HepG2 (cell line): ENCODE measurements around the gene PIP4K2B. TPM values are rescaled to one million over a fixed set of nuclear protein-coding genes. Genes with fewer than 3 reads are reported as not detected.

Experiments
- ARNTL ChIP-seq: sonication (generic); formaldehyde crosslinking; IDR thresholded peaks from 2 replicates; pipeline ENCODE4 v1.4.0; 2020; ENCODE audit warnings: mild to moderate bottlenecking, missing genetic modification reagents
- ATF1 ChIP-seq: IDR thresholded peaks from 2 replicates; pipeline ENCODE4 v1.6.1; 2016; ENCODE audit warnings: mild to moderate bottlenecking, control low read depth
- EZH2 ChIP-seq: conservative IDR thresholded peaks from 2 replicates; pipeline ENCODE4 v1.6.1; 2012; ENCODE audit warnings: mild to moderate bottlenecking, low read depth, low read length, moderate library complexity
- FIP1L1 ChIP-seq: fragments of 200-400 bp; formaldehyde crosslinking; IDR thresholded peaks from 2 replicates; pipeline ENCODE4 v1.6.1; 2018; ENCODE audit warnings: low read depth, mild to moderate bottlenecking, low read length, moderate library complexity, borderline replicate concordance; ENCODE audit not compliant: insufficient read depth
- GABPB1 ChIP-seq: IDR thresholded peaks from 2 replicates; pipeline ENCODE4 v1.6.1; 2016; ENCODE audit warnings: mild to moderate bottlenecking, missing genetic modification reagents, moderate library complexity, missing compliant biosample characterization
- HOXA5 ChIP-seq: sonication (generic); formaldehyde crosslinking; IDR thresholded peaks from 2 replicates; pipeline ENCODE4 v1.4.0; 2020; ENCODE audit warnings: missing genetic modification reagents
- KLF9 ChIP-seq: IDR thresholded peaks from 2 replicates; pipeline ENCODE4 v1.6.1; 2016; ENCODE audit warnings: low read depth
- MLLT10 ChIP-seq: sonication (generic); formaldehyde crosslinking; IDR thresholded peaks from 2 replicates; pipeline ENCODE4 v1.4.0; 2020; ENCODE audit warnings: missing genetic modification reagents
- MXD4 ChIP-seq: IDR thresholded peaks from 2 replicates; pipeline ENCODE4 v1.6.1; 2016; ENCODE audit warnings: mild to moderate bottlenecking, missing biosample characterization, missing genetic modification reagents
- MZF1 ChIP-seq: sonication (generic); formaldehyde crosslinking; IDR thresholded peaks from 2 replicates; pipeline ENCODE4 v1.8.1; 2023; ENCODE audit warnings: mild to moderate bottlenecking, missing genetic modification reagents, borderline replicate concordance
- NR3C1 ChIP-seq: sonication (generic); formaldehyde crosslinking; IDR thresholded peaks from 2 replicates; pipeline ENCODE4 v1.4.0; 2020; ENCODE audit warnings: missing genetic modification reagents
- PHF20 ChIP-seq: sonication (generic); formaldehyde crosslinking; IDR thresholded peaks from 2 replicates; pipeline ENCODE4 v1.5.0; 2020; ENCODE audit warnings: mild to moderate bottlenecking, missing genetic modification reagents
- PITX1 ChIP-seq: sonication (generic); formaldehyde crosslinking; IDR thresholded peaks from 2 replicates; pipeline ENCODE4 v1.5.1; 2020; ENCODE audit warnings: mild to moderate bottlenecking, missing genetic modification reagents
- ZBTB38 ChIP-seq: sonication (generic); formaldehyde crosslinking; IDR thresholded peaks from 2 replicates; pipeline ENCODE4 v1.5.1; 2020; ENCODE audit warnings: mild to moderate bottlenecking, missing genetic modification reagents
- ZMYM4 ChIP-seq: sonication (generic); formaldehyde crosslinking; IDR thresholded peaks from 2 replicates; pipeline ENCODE4 v1.8.1; 2023; ENCODE audit warnings: mild to moderate bottlenecking, missing genetic modification reagents
- ZNF337 ChIP-seq: sonication (generic); formaldehyde crosslinking; IDR thresholded peaks from 2 replicates; pipeline ENCODE4 v1.5.1; 2020; ENCODE audit warnings: missing genetic modification reagents, low read depth, mild to moderate bottlenecking, borderline replicate concordance
- ZNF557 ChIP-seq: sonication (generic); formaldehyde crosslinking; IDR thresholded peaks from 2 replicates; pipeline ENCODE4 v1.4.0; 2020; ENCODE audit warnings: missing genetic modification reagents
- ZNF567 ChIP-seq: sonication (generic); formaldehyde crosslinking; IDR thresholded peaks from 2 replicates; pipeline ENCODE4 v1.8.1; 2023; ENCODE audit warnings: mild to moderate bottlenecking, missing genetic modification reagents, borderline replicate concordance
- ZSCAN22 ChIP-seq: sonication (generic); formaldehyde crosslinking; IDR thresholded peaks from 2 replicates; pipeline ENCODE4 v1.4.0; 2020; ENCODE audit warnings: mild to moderate bottlenecking, missing genetic modification reagents
- polyA plus RNA-seq, 8 experiments: library from polyadenylated mRNA; depleted of rRNA in 3 of 8; stranded (reverse) in 7 of 8; unstranded in 1 of 8; fragments of >200 nt; fragmentation: Illumina TruSeq in 4 of 8; extraction: Trizol in 4 of 8; gene quantifications; 2 replicates each; pipeline versions ENCODE4 v1.2.1 to v1.2.3, GENCODE V29; 2011 to 2016; ENCODE audit warnings: low read depth in 4 of 8, missing spikeins in 1 of 8, mixed read lengths in 1 of 8; ENCODE audit not compliant: insufficient read depth in 1 of 8
- total RNA-seq, 5 experiments: library from RNA; depleted of rRNA; stranded (reverse); fragments of >200 nt; fragmentation: Illumina TruSeq; extraction: Trizol; gene quantifications; 2 replicates each; pipeline ENCODE4 v1.2.3, GENCODE V29; 2016; ENCODE audit warnings: low read depth in 1 of 5
- TF ChIP-seq, protein P1 (sequence below), 2 experiments: fragments of 450-650 bp in 1 of 2; sonication (generic) in 1 of 2; formaldehyde crosslinking; IDR thresholded peaks; 2 replicates each; pipeline versions ENCODE4 v1.5.0 to v1.8.0; 2020 to 2022; ENCODE audit warnings: mild to moderate bottlenecking in 1 of 2, missing genetic modification reagents in 1 of 2
- TF ChIP-seq, protein P2 (sequence below): sonication (generic); formaldehyde crosslinking; IDR thresholded peaks from 2 replicates; pipeline ENCODE4 v1.4.0; 2020; ENCODE audit warnings: missing genetic modification reagents, mild to moderate bottlenecking, borderline replicate concordance
- TF ChIP-seq, protein P3 (sequence below): sonication (generic); formaldehyde crosslinking; IDR thresholded peaks from 2 replicates; pipeline ENCODE4 v1.8.0; 2023; ENCODE audit warnings: mild to moderate bottlenecking, missing genetic modification reagents
- TF ChIP-seq, protein P4 (sequence below): sonication (generic); formaldehyde crosslinking; IDR thresholded peaks from 2 replicates; pipeline ENCODE4 v1.8.0; 2022; ENCODE audit warnings: mild to moderate bottlenecking, missing genetic modification reagents, borderline replicate concordance
- TF ChIP-seq, protein P5 (sequence below): IDR thresholded peaks from 2 replicates; pipeline ENCODE4 v1.6.1; 2012; ENCODE audit warnings: low read depth, low read length, improper control_type of control experiment

The PIP4K2B gene
- total and polyA plus RNA-seq, 2 of the 13 experiments (the other 11 are each of a cell fraction or from before 2014, with no cell fraction given): 20.4 to 54.0 TPM

DNA sequence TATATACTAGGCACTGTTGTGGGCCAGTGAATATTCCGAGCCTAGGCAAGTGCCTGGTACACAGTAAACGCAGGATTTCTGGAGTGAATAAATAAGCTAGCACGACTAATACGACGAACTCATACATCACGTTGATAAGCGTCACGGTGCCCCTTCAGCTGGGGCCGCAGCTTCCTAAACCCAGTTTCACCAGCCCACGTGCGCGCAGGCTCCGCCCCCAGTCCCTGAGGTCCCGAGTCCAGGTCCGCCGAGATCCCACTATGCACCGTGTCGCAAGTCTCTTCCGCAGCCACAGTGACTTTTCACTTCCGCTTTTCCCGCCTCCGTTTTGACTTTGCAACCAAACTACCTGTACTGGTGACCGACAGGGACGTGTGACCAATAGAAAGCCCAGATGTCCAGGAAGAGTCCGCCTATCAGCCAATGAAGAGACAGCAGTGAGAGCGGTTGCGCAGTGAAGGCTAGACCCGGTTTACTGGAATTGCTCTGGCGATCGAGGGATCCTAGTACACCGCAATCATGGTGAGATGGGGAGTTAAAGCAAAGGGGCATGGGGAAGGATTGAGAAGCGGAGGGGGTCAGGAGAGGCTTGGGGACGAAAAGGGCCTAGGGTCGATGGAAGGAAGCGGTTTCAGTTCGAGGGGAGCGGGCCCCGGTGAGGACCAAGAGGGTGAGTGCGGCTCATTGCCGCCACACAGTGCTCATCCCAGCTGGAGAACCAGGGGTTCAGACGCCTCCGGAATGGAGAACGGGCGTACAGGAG, 46.9 kb downstream of the PIP4K2B start, which contains the start of gene PSMB3 (continued):
- TF ChIP-seq, protein P1, sequence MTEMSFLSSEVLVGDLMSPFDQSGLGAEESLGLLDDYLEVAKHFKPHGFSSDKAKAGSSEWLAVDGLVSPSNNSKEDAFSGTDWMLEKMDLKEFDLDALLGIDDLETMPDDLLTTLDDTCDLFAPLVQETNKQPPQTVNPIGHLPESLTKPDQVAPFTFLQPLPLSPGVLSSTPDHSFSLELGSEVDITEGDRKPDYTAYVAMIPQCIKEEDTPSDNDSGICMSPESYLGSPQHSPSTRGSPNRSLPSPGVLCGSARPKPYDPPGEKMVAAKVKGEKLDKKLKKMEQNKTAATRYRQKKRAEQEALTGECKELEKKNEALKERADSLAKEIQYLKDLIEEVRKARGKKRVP (CRISPR knock-in tag; IDR thresholded peaks at IDR 0.05): peak in 1 of 2 experiments; percentile 83; a peak in 2 of 4 replicates
- TF ChIP-seq ZNF567 (CRISPR knock-in tag) (no peak; the same call in 1 of the 2 replicates), MXD4 (CRISPR knock-in tag) (peak; percentile 99), PITX1 (CRISPR knock-in tag) (peak; percentile 40; the same call in 1 of the 2 replicates), ZMYM4 (CRISPR knock-in tag) (no peak; the same call in none of the 2 replicates), ZSCAN22 (peak; percentile 61; the same call in 1 of the 2 replicates), MLLT10 (CRISPR knock-in tag) (no peak), EZH2 (no peak), ZNF557 (0 out of 2 replicates have a peak, but pooled peaks have one; percentile 37), GABPB1 (CRISPR knock-in tag) (peak; percentile 96), MZF1 (CRISPR knock-in tag) (no peak), NR3C1 (no peak), PHF20 (CRISPR knock-in tag) (peak; percentile 98), ZBTB38 (peak; percentile 86; the same call in 1 of the 2 replicates), KLF9 (CRISPR knock-in tag) (no peak), ATF1 (CRISPR knock-in tag) (peak; percentile 92), FIP1L1 (peak; percentile 86; the same call in 1 of the 2 replicates), HOXA5 (CRISPR knock-in tag) (no peak; the same call in 1 of the 2 replicates), ARNTL (CRISPR knock-in tag) (peak; percentile 93), ZNF337 (no peak)
- TF ChIP-seq, protein P2, sequence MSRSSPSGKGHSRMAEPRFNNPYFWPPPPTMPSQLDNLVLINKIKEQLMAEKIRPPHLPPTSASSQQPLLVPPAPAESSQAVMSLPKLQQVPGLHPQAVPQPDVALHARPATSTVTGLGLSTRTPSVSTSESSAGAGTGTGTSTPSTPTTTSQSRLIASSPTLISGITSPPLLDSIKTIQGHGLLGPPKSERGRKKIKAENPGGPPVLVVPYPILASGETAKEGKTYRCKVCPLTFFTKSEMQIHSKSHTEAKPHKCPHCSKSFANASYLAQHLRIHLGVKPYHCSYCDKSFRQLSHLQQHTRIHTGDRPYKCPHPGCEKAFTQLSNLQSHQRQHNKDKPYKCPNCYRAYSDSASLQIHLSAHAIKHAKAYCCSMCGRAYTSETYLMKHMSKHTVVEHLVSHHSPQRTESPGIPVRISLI: peak; percentile 67; the same call in 1 of the 2 replicates
- TF ChIP-seq, protein P3, sequence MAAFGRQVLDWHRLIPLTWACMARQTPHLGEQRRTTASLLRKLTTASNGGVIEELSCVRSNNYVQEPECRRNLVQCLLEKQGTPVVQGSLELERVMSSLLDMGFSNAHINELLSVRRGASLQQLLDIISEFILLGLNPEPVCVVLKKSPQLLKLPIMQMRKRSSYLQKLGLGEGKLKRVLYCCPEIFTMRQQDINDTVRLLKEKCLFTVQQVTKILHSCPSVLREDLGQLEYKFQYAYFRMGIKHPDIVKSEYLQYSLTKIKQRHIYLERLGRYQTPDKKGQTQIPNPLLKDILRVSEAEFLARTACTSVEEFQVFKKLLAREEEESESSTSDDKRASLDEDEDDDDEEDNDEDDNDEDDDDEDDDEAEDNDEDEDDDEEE (CRISPR knock-in tag): no peak
- TF ChIP-seq, protein P4, sequence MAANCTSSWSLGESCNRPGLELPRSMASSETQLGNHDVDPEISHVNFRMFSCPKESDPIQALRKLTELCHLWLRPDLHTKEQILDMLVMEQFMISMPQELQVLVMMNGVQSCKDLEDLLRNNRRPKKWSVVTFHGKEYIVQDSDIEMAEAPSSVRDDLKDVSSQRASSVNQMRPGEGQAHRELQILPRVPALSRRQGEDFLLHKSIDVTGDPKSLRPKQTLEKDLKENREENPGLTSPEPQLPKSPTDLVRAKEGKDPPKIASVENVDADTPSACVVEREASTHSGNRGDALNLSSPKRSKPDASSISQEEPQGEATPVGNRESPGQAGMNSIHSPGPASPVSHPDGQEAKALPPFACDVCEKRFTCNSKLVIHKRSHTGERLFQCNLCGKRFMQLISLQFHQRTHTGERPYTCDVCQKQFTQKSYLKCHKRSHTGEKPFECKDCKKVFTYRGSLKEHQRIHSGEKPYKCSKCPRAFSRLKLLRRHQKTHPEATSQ: peak; percentile 71
- TF ChIP-seq, protein P5, sequence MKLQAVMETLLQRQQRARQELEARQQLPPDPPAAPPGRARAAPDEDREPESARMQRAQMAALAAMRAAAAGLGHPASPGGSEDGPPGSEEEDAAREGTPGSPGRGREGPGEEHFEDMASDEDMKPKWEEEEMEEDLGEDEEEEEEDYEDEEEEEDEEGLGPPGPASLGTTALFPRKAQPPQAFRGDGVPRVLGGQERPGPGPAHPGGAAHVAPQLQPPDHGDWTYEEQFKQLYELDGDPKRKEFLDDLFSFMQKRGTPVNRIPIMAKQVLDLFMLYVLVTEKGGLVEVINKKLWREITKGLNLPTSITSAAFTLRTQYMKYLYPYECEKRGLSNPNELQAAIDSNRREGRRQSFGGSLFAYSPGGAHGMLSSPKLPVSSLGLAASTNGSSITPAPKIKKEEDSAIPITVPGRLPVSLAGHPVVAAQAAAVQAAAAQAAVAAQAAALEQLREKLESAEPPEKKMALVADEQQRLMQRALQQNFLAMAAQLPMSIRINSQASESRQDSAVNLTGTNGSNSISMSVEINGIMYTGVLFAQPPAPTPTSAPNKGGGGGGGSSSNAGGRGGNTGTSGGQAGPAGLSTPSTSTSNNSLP: peak; percentile 45; the same call in 1 of the 2 replicates
